Stimulated activated CD8-positive, alpha-beta memory T cell treated with anti-CD3 and anti-CD28 coated beads, Interleukin-15, amount 100 ng/mL, for 48 hours (primary cell): ENCODE measurements around the gene WWTR1.
A peak's percentile ranks its signal among the peaks of the same experiment; 100 is the strongest.

ENCODE experiments used
- DNase-seq, 2 donors: peaks; one replicate each; pipeline ENCODE4 v3.0.0-alpha.2; 2020; ENCODE audit warnings: low read depth in 2 of 2

The WWTR1 gene

DNA sequence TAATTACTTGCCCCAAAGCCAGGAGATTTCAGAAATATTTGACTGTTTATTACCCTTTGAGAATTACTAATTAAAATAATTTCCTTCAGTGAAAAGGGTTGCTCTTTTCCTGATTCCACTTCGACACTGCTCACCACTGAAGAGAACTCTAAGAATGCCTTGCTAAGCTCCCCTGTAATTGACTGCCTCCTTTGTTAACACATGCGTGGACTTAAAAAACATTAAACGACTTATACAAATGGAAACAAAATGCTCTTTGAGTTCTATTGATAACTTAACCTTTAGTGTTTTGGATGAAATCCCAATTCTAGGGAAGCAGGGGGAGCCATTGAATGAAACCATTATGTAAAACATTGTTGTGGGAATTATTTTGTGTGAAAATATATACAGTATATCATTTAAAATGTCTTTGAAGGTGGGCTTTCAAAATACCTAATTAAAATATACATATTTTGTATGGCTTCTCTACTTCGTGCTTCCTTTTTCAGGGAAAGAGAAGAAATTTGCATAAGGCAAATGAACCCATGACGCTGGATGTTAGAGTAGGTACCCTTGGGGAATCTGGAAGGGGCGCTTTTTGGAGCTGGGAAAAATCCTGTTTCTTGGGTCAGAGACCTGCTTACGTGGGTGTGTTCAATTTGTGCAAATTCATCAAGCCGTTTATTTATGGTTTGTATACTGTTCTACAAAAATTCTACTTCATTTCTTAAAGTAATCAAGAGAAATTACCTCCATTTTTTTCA lies 64.2 kb downstream of the WWTR1 start:
- no peak for DNase-seq

DNA sequence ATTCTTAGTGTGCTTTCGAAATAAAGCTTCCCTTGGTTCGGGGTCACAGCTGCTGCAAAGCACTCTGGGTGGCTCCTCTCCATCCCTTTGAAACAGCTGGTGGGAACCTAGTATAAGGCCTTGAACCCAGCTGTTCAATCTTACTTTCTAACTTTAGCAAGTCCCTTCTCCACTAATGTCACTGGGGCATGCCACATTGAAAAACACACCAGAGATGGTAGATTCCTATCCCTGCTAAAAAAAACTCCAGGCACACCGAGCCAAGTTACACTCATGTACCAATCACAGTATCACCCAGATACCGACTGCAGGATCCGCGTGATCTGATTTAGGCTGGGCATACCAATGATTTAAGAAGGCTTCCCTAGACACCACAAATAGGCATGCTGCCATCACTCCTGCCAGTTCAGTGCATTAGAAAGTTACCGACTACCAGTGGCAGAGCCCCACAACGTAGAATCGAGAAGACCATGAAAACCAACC lies 65.0 kb downstream of the WWTR1 start:
- no peak for DNase-seq

- DNase-seq, result no peak
Measured at GRCh38 chr3:149590691-149591441, 67.0 kb downstream of the WWTR1 start.

GRCh38 chr3:149589332-149589731 lies 68.5 kb downstream of the WWTR1 start:
- DNase-seq, result no peak

DNA sequence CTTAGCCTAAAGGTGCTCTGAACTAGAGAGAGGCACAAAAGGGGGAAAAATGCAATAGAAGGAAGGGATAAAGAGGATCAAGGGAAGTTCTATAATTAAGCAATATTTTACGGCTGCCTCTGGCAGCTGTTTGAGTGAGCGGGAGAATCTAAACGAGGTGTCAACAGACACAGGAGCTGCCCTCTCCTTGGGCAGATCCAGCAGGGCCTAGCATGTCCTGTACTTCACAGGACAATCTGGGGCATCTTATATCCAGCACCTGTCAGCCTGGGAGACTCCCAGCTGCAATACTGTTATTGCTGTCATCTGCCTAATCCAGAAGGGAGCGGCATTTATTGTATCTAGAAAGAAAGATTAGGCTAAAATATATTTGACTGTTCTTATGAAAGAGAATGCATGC lies 68.9 kb downstream of the WWTR1 start:
- no peak for DNase-seq

- DNase-seq, result no peak
Measured at GRCh38 chr3:149587383-149587782, 70.4 kb downstream of the WWTR1 start.

DNA sequence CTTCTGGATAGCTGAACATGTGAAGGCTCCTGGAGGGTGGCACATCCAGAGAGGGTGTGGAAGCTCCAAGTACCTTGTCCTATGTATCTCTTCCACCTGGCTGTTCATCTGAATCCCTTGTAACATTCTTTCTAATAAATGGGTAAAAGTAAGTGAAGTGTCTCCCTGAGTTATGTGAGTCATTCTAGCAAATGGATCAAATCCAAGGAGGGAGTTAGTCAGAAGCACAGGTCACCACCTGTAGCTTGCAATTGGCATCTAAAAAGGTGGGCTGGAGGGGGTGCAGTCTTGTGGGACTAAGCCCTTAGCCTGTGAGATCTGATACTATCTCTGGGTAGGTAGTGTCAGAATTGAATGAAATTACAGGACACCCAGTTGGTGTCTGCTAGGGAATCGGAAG lies 71.0 kb downstream of the WWTR1 start:
- DNase-seq, result no peak

GRCh38 chr3:149585401-149585726 lies 72.5 kb downstream of the WWTR1 start:
- DNase-seq, result no peak

GRCh38 chr3:149583921-149584635 lies 73.7 kb downstream of the WWTR1 start:
- no peak for DNase-seq

GRCh38 chr3:149582395-149582794 lies 75.4 kb downstream of the WWTR1 start:
- DNase-seq, result no peak

DNA sequence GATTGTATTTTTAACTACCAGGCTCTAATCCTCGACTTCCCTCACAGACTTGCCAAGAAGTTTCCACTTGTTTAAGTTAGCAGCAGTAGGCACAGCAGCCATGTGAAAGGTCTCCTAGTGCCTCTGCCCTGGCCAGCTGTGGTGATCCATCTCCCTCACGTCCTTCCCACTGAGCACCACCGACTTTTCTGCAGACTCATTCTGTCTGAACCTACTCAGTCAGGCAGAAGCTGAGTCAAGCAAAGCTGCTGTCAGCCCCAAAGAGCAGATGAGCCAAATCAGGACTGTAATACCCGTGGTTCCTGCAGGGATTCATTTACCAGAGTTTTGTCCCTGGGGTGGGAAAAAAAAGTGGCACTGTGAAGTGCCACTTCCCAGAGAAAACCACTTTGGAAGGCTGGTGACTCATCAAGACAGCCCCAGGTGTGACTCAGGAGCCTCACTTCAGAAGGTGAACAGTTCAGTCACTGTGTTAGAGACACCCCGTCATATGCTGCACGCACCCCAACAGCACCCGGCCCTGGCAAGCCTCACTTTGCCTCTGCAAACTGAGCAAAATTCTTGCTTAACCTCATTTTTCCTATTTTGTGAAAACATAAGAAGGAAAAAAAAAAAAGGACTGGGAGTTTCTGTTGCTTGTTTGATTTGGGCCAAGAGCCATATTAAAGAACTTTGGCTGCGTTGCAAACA lies 76.0 kb downstream of the WWTR1 start:
- no peak for DNase-seq

GRCh38 chr3:149581248-149581647 lies 76.6 kb downstream of the WWTR1 start:
- no peak for DNase-seq

GRCh38 chr3:149579838-149580542 lies 77.8 kb downstream of the WWTR1 start:
- peak in 1 of 2 donors; percentile 2 for DNase-seq

DNA sequence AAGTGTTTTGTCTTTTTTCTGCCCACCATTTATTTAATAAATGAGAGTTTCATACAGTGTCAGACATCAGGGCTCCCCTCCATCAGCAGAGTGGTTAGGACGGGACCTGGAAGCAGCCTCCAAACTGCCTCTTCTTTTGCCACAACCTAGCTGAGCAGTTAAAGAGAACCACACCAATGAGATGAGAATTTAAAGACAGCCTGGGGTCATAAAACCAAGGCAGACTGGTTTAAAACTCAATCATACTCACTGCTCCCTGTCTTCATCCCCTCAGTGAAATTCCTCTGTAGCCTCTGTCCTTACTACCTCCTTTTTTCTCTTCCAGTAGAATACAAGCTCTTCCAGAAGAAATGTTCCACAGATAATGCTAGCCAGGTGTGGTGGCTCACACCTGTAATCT lies 78.7 kb downstream of the WWTR1 start:
- no peak for DNase-seq

DNA sequence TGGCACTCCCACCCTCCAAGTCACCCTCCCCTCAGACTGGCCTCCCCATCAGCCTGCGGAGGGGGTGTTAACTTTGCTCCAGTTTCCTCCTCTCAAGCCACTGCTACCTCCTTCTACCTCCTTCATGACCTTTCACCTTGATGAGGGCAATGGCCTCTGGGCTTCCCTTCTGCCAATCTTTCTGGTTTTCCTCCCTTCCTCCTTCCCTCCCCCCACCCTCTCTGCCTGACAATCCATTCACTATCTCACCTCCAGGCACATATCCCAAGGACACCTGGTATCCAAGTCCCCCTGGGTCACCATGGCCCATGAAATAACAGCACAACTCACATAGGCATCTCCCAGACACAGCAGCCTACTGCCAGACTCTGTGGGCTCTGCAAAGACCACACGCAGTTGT lies 80.0 kb downstream of the WWTR1 start:
- no peak for DNase-seq

GRCh38 chr3:149575961-149576564 lies 81.8 kb downstream of the WWTR1 start:
- no peak for DNase-seq

- no peak for DNase-seq
Measured at GRCh38 chr3:149575213-149575960, 82.4 kb downstream of the WWTR1 start.

GRCh38 chr3:149572796-149573414 lies 84.9 kb downstream of the WWTR1 start:
- no peak for DNase-seq

DNA sequence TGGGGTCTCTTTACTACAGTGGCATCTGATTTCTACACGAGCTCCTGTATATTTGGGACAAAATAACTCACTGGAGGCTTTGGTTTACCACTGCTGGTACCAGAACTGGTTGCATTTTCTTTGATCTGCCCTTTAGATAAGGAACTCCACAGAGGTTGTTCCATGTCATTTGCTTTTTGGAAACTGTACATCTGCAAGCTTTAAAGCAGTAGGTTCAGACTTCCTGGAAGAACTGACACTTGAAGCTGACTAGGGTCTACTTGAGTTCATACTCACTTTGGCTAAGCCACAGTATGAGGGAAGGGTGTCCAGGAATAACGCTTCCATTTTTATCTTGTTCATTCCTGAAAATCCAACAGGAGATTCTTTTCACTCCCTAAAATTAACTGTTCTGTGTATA lies 86.4 kb downstream of the WWTR1 start:
- DNase-seq, result no peak

GRCh38 chr3:149570016-149570415 lies 87.8 kb downstream of the WWTR1 start:
- no peak for DNase-seq
